ENCODE measurements around the gene FXYD6.

DNA sequence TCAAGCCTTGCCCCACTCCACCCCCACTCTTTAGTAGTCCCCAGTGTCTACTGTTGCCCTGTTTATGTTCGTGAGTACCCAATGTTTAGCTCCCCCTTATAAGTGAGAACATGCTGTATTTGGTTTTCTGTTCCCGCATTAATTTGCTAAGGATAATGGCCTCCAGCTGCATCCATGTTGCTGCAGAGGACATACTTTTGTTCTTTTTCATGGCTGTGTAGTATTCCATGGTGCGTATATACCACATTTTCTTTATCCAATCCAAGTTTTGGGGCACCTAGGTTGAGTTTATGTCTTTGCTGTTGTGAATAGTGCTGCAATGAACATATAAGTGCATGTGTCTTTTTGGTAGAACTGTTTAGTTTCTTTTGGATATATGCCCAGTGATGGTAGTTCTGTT, 16.2 kb upstream of the FXYD6 start:
- TF ChIP-seq GATA2 (IDR thresholded peaks at IDR 0.05; ENCODE audit: low read depth, low read length) (no peak), GATA3 (IDR thresholded peaks at IDR 0.05; ENCODE audit: low read depth, low read length) (no peak)
